SU-DHL-6 (cell line): Measurements from ENCODE around the gene ABTB1.

Experiments
- EZH2phosphoT487 ChIP-seq: fragments of 200-600 bp; sonication (generic), shearing (Covaris generic); conservative IDR thresholded peaks from 2 replicates; pipeline ENCODE4 v1.6.1; 2018; ENCODE audit warnings: mild to moderate bottlenecking, antibody characterized with exemption, low read length, moderate library complexity, mixed read lengths
- TF ChIP-seq, protein P1 (sequence below): fragments of 200-600 bp; sonication (generic); IDR thresholded peaks from one replicate; pipeline ENCODE4 v1.5.1; 2017; ENCODE audit warnings: antibody characterized with exemption, mild to moderate bottlenecking, low read length, moderate library complexity; ENCODE audit not compliant: insufficient read depth, poor library complexity, severe bottlenecking

- TF ChIP-seq, protein P1, sequence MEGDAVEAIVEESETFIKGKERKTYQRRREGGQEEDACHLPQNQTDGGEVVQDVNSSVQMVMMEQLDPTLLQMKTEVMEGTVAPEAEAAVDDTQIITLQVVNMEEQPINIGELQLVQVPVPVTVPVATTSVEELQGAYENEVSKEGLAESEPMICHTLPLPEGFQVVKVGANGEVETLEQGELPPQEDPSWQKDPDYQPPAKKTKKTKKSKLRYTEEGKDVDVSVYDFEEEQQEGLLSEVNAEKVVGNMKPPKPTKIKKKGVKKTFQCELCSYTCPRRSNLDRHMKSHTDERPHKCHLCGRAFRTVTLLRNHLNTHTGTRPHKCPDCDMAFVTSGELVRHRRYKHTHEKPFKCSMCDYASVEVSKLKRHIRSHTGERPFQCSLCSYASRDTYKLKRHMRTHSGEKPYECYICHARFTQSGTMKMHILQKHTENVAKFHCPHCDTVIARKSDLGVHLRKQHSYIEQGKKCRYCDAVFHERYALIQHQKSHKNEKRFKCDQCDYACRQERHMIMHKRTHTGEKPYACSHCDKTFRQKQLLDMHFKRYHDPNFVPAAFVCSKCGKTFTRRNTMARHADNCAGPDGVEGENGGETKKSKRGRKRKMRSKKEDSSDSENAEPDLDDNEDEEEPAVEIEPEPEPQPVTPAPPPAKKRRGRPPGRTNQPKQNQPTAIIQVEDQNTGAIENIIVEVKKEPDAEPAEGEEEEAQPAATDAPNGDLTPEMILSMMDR = no peak
- no peak for TF ChIP-seq EZH2phosphoT487
Measured at GRCh38 chr3:127708837-127709236, 36.1 kb downstream of the ABTB1 start.
